OCI-LY7 (cell line): ENCODE data around the gene FGF18. TPM values are rescaled to one million over a fixed set of nuclear protein-coding genes. Genes with fewer than 3 reads are reported as not detected.
"Not testable (repeated sequence)": the region's sequence is repeated elsewhere in the genome, so short reads cannot be mapped to it uniquely, and the experiment has no call there.

Experiments
- BruUV-seq: library from RNA; stranded (reverse); fragments of 400-500 nt; replicated peaks from 2 replicates; lab custom pipeline; 2021; lab: Mats Ljungman, UMichigan
- CTCF ChIA-PET: fragments of 300-600 bp; sonication (Branson Sonifier 250); formaldehyde crosslinking; loops from one replicate; lab custom pipeline; 2022; ENCODE audit warnings: antibody characterized with exemption; ENCODE audit not compliant: unreplicated experiment; lab: Charles Lee
- POLR2A ChIA-PET: fragments of 300-600 bp; sonication (Branson Sonifier 250); formaldehyde crosslinking; loops from one replicate; lab custom pipeline; 2022; ENCODE audit warnings: antibody characterized with exemption; lab: Charles Lee
- DNase-seq: peaks from one replicate; pipeline ENCODE4 v3.0.0-alpha.2; 2015; ENCODE audit warnings: low spot score
- H2AFZ ChIP-seq: fragments of 200-600 bp; sonication (generic), shearing (Covaris generic); 2 replicates; pipeline ENCODE4 v1.6.1; 2014; ENCODE audit warnings: mild to moderate bottlenecking, antibody characterized with exemption, low read length, moderate library complexity
- H3K27ac ChIP-seq: fragments of 200-600 bp; sonication (generic); 2 replicates; pipeline ENCODE4 v1.5.1; 2014; ENCODE audit warnings: mixed run types, low read depth, mild to moderate bottlenecking, moderate library complexity, low read length, inconsistent platforms; ENCODE audit not compliant: poor library complexity, severe bottlenecking
- H3K36me3 ChIP-seq: fragments of 200-600 bp; sonication (generic); 2 replicates; pipeline ENCODE4 v1.6.1; 2014; ENCODE audit warnings: mild to moderate bottlenecking, antibody characterized with exemption, low read length, moderate library complexity, mixed read lengths; ENCODE audit not compliant: insufficient read depth
- H3K4me1 ChIP-seq: fragments of 200-600 bp; sonication (generic); 2 replicates; pipeline ENCODE4 v1.5.1; 2014; ENCODE audit warnings: mild to moderate bottlenecking, low read length; ENCODE audit not compliant: insufficient read depth, poor library complexity, severe bottlenecking
- H3K4me2 ChIP-seq: fragments of 200-600 bp; sonication (generic); 2 replicates; pipeline ENCODE4 v1.6.1; 2014; ENCODE audit warnings: mild to moderate bottlenecking, low read length
- H3K4me3 ChIP-seq: fragments of 200-600 bp; sonication (generic); 2 replicates; pipeline ENCODE4 v1.5.1; 2014; ENCODE audit warnings: mild to moderate bottlenecking, low read depth, low read length; ENCODE audit not compliant: poor library complexity, severe bottlenecking
- H3K79me2 ChIP-seq: fragments of 200-600 bp; sonication (generic); 2 replicates; pipeline ENCODE4 v1.6.1; 2016; ENCODE audit warnings: low read depth, mild to moderate bottlenecking, low read length, moderate library complexity, mixed read lengths; ENCODE audit not compliant: insufficient read depth
- H3K9me2 ChIP-seq: fragments of 200-600 bp; sonication (generic); 2 replicates; pipeline ENCODE4 v1.6.1; 2016; ENCODE audit warnings: mild to moderate bottlenecking, low read length, mixed read lengths; ENCODE audit not compliant: insufficient read depth
- H3K9me3 ChIP-seq: fragments of 200-600 bp; sonication (generic); 2 replicates; pipeline ENCODE4 v1.6.1; 2014; ENCODE audit warnings: mild to moderate bottlenecking, mixed run types, low read length, mixed read lengths
- H4K20me1 ChIP-seq: fragments of 200-600 bp; sonication (generic); 2 replicates; pipeline ENCODE4 v1.6.1; 2014; ENCODE audit warnings: mild to moderate bottlenecking, antibody characterized with exemption, low read length, moderate library complexity, mixed read lengths; ENCODE audit not compliant: insufficient read depth
- EZH2phosphoT487 ChIP-seq: fragments of 200-600 bp; sonication (generic); IDR thresholded peaks from 2 replicates; pipeline ENCODE4 v1.6.1; 2018; ENCODE audit warnings: low read depth, borderline replicate concordance, mild to moderate bottlenecking, mixed run types, antibody characterized with exemption, low read length, moderate library complexity, mixed read lengths
- intact Hi-C: fragments of 100-400 bp; cut with micrococcal nuclease; formaldehyde crosslinking; loops from one replicate; pipeline ENCODE4 v1.10.0; 2022; ENCODE audit not compliant: unreplicated experiment
- total RNA-seq, 2 experiments: library from RNA; depleted of rRNA in 1 of 2; stranded (reverse); fragments of >200 nt in 1 of 2; shearing (Covaris generic) in 1 of 2; gene quantifications; 2 replicates each; pipeline ENCODE4 v1.2.3, GENCODE V29; 2014 to 2022
- TF ChIP-seq, protein P1 (sequence below): fragments of 200-600 bp; sonication (generic); conservative IDR thresholded peaks from 2 replicates; pipeline ENCODE4 v1.5.1; 2014; ENCODE audit warnings: mild to moderate bottlenecking, antibody characterized with exemption, low read length, moderate library complexity, mixed read lengths

FGF18 gene
- total RNA-seq, 2 experiments from 2014 or later: 0.16 TPM; not detected in 1

DNA sequence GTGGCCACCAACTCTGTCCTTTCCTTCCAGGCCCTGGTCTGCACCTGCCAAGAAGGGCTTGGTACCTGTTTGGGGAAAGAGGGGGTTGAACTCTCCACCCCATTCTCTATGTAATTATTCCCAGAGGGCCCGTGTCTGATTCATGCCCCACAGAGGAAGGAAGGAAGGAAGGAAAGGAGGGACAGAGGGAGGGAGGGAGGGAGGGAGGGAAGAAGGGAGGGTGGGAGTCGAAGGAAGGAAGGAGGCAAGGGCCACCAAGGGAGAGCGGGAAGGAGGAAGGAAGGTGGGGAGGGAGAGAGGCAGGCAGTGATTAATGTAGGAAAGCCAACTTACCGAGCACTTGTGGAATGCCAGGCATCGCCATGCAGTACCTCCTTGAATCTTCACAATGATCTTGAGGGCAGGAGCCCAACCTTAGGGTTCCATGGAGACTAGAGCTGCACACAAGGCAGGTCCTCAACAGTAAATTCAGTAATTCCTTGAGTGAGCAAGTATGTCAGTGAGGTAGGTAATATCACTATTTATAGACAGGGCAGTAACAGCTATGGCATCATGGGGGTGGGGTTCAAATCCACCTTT lies 75.8 kb downstream of the FGF18 start:
- Histone ChIP-seq H3K27ac (no peak overlapping the region), H3K36me3 (no peaks in the 10 kb centered on the region), H3K4me3 (no peak overlapping the region), H3K9me3 (no peaks in the 10 kb centered on the region), H4K20me1 (no peaks in the 10 kb centered on the region), H3K4me1 (no peaks in the 10 kb centered on the region), H3K9me2 (no peaks in the 10 kb centered on the region), H3K79me2 (no peaks in the 10 kb centered on the region), H2AFZ (no peak overlapping the region), H3K4me2 (no peak overlapping the region)
- no peak for DNase-seq
- BruUV-seq: no TSS peak
- ChIA-PET CTCF (no interaction called here), POLR2A (no interaction called here)
- TF ChIP-seq EZH2phosphoT487: no peak
- TF ChIP-seq, protein P1, sequence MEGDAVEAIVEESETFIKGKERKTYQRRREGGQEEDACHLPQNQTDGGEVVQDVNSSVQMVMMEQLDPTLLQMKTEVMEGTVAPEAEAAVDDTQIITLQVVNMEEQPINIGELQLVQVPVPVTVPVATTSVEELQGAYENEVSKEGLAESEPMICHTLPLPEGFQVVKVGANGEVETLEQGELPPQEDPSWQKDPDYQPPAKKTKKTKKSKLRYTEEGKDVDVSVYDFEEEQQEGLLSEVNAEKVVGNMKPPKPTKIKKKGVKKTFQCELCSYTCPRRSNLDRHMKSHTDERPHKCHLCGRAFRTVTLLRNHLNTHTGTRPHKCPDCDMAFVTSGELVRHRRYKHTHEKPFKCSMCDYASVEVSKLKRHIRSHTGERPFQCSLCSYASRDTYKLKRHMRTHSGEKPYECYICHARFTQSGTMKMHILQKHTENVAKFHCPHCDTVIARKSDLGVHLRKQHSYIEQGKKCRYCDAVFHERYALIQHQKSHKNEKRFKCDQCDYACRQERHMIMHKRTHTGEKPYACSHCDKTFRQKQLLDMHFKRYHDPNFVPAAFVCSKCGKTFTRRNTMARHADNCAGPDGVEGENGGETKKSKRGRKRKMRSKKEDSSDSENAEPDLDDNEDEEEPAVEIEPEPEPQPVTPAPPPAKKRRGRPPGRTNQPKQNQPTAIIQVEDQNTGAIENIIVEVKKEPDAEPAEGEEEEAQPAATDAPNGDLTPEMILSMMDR: no peak
- intact Hi-C loops: no loop called here

DNA sequence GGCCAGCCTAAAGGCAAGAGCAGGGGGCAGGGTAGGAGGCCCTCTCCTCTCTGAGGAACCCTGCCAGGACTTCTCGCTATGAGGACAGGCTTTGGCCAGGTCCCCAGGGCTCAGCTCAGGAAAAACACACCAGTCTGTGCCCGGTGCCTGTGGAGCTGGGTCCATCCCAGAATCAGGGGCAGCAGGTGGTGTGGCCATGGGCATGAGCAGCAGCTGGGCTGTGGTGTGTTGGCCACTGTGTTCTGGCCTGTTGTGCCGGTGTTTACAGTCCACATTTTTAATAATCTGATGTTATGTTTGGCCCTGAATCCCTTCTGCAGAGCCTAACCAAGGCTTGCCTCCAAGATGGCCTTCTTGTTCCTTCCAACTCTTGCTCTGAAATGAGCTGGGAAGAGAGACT lies 77.0 kb downstream of the FGF18 start:
- Histone ChIP-seq H3K9me2 (no peaks in the 10 kb centered on the region), H3K9me3 (no peaks in the 10 kb centered on the region), H3K4me3 (no peak overlapping the region), H3K4me2 (no peak overlapping the region), H2AFZ (no peak overlapping the region), H3K4me1 (no peaks in the 10 kb centered on the region), H3K27ac (no peak overlapping the region), H3K79me2 (no peaks in the 10 kb centered on the region), H4K20me1 (no peaks in the 10 kb centered on the region), H3K36me3 (no peaks in the 10 kb centered on the region)
- ChIA-PET CTCF (interaction anchor here (0.6 kb wide), 1 partner anchor 171 kb away, joined by 3 read pairs; no protein-coding TSS in a partner anchor), POLR2A (no interaction called here)
- BruUV-seq: no TSS peak
- TF ChIP-seq, protein P1: no peak
- TF ChIP-seq EZH2phosphoT487: no peak
- no peak for DNase-seq
- intact Hi-C loops: no loop called here

DNA sequence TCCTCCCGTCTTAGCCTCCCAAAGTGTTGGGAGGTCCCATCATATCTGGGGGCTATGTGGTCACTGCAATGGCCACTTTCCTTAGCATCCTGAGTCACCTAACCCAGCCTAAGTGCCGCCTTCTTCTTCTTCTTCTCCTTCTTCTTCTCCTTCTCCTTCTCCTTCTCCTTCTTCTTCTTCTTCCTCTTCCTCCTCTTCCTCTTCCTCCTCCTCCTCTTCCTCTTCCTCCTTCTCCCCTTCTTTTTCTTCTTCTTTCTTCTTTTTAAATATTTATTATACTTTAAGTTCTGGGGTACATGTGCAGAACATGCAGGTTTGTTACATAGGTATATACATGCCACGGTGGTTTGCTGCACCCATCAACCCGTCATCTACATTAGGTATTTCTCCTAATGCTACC lies 78.0 kb downstream of the FGF18 start:
- H2AFZ ChIP-seq, BruUV-seq, intact Hi-C loops, H3K27ac ChIP-seq, H3K9me2 ChIP-seq, H3K4me1 ChIP-seq, H4K20me1 ChIP-seq, CTCF ChIA-PET, DNase-seq, H3K4me3 ChIP-seq, H3K4me2 ChIP-seq, H3K79me2 ChIP-seq, H3K36me3 ChIP-seq, POLR2A ChIA-PET, H3K9me3 ChIP-seq: not testable (repeated sequence)
